Skeletal muscle cell (primary cell): ENCODE data around the gene FRMD5.
"Not testable (repeated sequence)": the region's sequence is repeated elsewhere in the genome, so short reads cannot be mapped to it uniquely, and the experiment has no call there.

ENCODE experiments used
- DNase-seq: peaks from one replicate; pipeline ENCODE4 v3.0.0-alpha.2; 2010; ENCODE audit warnings: low read depth
- H3K4me3 ChIP-seq: 2 replicates; pipeline ENCODE4 v1.5.1; 2011; ENCODE audit warnings: low read depth, mild to moderate bottlenecking, control low read depth, low read length, moderate library complexity

Gene FRMD5

GRCh38 chr15:43880406-43881194 lies 314.5 kb downstream of the FRMD5 start:
- H3K4me3 ChIP-seq: no peak overlapping the region
- DNase-seq: no peak

GRCh38 chr15:43879386-43880355 lies 315.4 kb downstream of the FRMD5 start:
- DNase-seq: no peak
- no peak overlapping the region for H3K4me3 ChIP-seq

DNA sequence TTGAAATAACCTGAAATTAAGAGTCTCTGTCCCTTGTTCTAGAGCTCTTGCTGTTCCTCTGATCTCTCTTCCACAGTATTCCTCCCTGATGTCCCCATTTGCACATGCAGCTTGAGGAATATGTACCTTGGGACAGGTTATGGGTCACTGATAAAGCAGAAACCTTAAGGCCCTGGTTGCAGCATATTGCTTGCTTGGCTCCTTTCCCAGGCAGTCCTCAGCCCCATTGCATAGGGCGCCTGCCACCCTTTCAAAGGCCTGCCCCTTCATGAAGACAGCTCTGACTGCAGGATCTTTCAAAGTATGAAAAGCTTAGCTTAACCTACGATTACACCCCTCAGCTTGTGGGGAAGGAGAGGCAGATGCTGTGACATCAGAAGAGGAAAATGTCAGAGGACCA lies 316.6 kb downstream of the FRMD5 start:
- H3K4me3 ChIP-seq: no peak overlapping the region
- DNase-seq: no peak

DNA sequence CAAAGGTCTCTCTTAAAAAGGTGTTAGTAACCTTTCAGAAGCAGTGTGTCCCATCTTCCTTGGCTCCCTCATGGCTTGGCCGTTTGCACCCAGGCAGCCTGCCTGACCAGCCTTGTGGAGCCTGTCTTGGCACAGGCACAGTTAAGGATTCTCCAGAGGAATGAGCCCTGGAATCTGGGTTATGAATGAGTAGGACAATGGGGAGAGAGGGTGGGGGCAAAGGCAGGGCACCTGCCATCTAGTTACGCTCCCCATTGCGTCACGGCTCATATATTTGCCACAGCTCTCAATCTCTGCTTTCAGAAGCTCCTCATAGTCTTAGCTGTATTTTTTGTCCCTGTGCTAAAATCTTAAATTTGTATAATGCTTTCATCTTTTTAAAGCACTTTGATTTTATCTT lies 317.7 kb downstream of the FRMD5 start:
- DNase-seq: no peak
- no peak overlapping the region for H3K4me3 ChIP-seq

GRCh38 chr15:43876872-43877271 lies 318.2 kb downstream of the FRMD5 start:
- DNase-seq: no peak
- no peak overlapping the region for H3K4me3 ChIP-seq

- no peak overlapping the region for H3K4me3 ChIP-seq
- no peak for DNase-seq
Measured at GRCh38 chr15:43873651-43874050, 321.4 kb downstream of the FRMD5 start.

GRCh38 chr15:43872416-43873020 lies 322.6 kb downstream of the FRMD5 start:
- DNase-seq: peak; percentile 43
- no peak overlapping the region for H3K4me3 ChIP-seq

DNA sequence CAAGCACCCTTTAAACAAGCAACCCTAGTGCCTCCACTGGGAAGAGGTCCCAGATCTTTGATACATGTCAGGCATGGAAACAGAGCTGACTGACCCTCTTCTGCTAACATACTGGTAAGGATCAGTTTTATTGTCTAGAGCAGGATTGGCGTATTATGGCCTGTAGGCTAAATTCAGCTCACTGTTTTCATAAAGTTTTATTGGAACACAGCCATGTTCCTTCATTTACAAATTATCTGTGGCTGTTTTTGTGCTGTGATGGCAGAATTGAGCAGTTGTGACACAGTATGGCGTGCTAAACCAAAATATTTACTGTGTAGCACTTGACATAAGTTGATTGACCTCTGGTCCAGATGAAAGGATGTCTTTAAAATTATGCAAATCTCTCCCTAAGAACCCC lies 323.2 kb downstream of the FRMD5 start:
- DNase-seq: no peak
- H3K4me3 ChIP-seq: no peak overlapping the region

DNA sequence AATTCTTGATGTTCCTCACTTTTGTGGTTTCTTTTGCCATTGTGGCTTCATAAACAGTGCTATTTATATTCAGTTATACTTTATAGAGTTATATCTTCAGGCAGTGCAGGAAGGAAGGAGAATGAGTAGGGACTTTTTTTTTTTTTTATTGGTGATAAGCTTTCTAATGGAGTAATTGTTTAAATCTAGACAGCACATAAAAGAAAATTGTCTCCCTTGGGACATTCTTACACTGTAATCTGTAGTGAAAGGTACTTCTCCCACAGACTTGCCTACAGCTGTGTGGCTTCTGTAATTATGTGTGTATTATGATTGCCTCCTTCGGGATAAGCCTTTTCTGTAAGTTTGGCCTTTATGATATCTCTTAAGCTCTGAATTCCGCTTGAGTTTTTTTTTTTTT lies 326.7 kb downstream of the FRMD5 start:
- no peak overlapping the region for H3K4me3 ChIP-seq
- no peak for DNase-seq

GRCh38 chr15:43867096-43867495 lies 328.0 kb downstream of the FRMD5 start:
- DNase-seq: no peak
- no peak overlapping the region for H3K4me3 ChIP-seq

- DNase-seq, H3K4me3 ChIP-seq: not testable (repeated sequence)
Measured at GRCh38 chr15:43866636-43867035, 328.4 kb downstream of the FRMD5 start.

GRCh38 chr15:43859546-43859945 lies 335.5 kb downstream of the FRMD5 start:
- no peak for DNase-seq
- H3K4me3 ChIP-seq: no peak overlapping the region

DNA sequence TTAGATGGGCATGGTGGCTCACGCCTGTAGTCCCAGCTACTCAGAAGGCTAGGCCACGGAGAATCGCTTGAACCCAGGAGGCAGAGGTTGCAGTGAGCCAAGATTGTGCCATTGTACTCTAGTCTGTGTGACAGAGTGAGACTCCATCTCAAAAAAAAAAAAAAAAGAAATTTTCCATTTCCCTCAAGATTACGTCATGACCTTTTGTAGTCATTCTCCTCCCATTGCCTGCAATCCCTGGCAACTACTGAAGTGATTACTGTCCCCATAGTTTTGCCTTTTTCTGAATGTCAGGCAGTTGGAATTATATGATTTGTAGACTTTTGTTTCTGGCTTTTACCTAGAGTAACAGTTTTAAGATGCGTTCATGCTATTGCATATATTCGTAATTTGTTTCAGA lies 340.3 kb downstream of the FRMD5 start:
- H3K4me3 ChIP-seq: no peak overlapping the region
- DNase-seq: peak; percentile 9

DNA sequence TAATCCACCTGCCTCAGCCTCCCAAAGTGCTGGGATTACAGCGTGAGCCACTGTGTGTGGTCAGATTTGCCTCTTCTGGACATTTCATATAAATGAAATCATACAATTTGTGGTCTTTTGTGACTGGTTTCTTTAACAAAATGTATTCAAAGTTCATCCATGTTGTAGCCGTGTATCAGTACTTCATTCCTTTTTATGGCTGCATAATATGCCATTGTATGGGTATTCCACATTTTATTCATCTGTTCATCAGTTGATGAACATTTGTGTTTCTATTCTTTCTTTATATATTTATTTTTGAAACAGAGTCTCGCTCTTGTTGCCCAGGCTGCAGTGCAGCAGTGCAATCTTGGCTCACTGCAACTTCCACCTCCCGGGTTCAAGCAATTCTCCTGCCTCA lies 342.5 kb downstream of the FRMD5 start:
- H3K4me3 ChIP-seq: no peak overlapping the region
- no peak for DNase-seq

- no peak overlapping the region for H3K4me3 ChIP-seq
- DNase-seq: no peak
Measured at GRCh38 chr15:43851251-43851650, 343.8 kb downstream of the FRMD5 start.

DNA sequence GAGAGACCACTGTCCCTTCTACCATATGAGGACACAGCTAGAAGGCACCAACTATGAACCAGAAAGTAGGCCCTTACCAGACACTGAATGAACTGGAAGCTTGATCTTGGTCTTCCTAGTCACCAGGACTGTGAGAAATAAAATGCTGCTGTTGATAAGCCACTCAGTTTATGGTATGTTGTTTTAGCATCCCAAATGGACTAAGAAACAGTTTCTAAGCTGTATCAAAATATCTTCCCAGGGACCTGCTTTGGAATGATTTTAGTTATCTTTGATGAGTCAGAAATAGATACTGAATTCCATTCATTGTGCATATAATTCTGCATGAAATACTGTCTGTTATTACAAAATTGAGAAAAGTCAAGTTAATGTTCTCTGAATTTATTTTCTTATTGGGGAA lies 349.6 kb downstream of the FRMD5 start:
- H3K4me3 ChIP-seq: no peak overlapping the region
- DNase-seq: no peak

DNA sequence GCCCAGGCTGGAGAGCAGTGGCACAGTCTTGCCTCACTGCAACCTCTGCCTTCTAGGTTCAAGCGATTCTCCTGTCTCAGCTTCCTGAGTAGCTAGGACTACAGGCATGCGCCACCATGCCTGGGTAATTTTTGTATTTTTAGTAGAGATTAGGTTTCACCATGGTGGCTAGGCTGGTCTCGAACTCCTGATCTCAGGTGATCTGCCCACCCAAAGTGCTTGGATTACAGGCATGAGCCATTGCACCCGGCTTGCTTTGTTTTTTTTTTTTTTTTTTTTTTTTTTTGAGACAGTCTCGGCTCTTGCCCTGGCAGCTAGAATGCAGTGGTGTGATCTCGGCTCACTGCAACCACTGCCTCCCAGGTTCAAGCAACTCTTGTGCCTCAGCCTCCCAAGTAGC lies 362.6 kb downstream of the FRMD5 start:
- H3K4me3 ChIP-seq, DNase-seq: not testable (repeated sequence)

DNA sequence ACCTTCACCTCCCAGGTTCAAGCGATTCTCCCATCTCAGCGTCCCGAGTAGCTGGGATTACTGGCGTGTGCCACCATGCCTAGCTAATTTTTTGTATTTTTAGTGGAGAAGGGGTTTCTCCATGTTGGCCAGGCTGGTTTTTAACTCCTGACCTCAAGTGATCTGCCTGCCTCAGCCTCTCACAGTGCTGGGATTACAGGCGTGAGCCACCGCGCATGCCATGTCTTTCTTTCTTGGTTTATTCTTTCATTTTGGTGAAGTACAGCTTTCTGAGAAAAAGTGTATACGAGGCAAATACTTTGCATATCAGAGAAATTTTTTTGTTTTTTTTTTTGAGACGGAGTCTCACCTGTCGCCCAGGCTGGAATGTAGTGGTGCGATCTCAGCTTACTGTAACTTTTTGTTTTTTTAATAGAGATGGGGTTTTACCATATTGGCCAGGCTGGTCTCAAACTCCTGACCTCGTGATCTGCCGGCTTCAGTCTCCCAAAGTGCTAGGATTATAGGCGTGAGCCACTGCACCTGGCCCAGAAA lies 363.5 kb downstream of the FRMD5 start:
- not testable (repeated sequence) for H3K4me3 ChIP-seq, DNase-seq

GRCh38 chr15:43830691-43831275 lies 364.3 kb downstream of the FRMD5 start:
- not testable (repeated sequence) for DNase-seq, H3K4me3 ChIP-seq
